Neural cell (in vitro differentiated cells): Measurements from ENCODE around the gene SEMG1.

Source experiments
- CTCF ChIP-seq: fragments of 450-650 bp; IDR thresholded peaks from 2 replicates; pipeline ENCODE4 v1.5.1; 2014; ENCODE audit warnings: antibody characterized with exemption, mild to moderate bottlenecking, moderate library complexity; ENCODE audit not compliant: poor library complexity, severe bottlenecking
- EP300 ChIP-seq: fragments of 450-650 bp; conservative IDR thresholded peaks from 2 replicates; pipeline ENCODE4 v1.6.1; 2014; ENCODE audit warnings: antibody characterized with exemption, mild to moderate bottlenecking, moderate library complexity; ENCODE audit not compliant: poor library complexity, severe bottlenecking
- EZH2 ChIP-seq: fragments of 200-600, 300-800 bp; shearing (Covaris generic), sonication (generic); IDR thresholded peaks from 2 replicates; pipeline ENCODE4 v1.6.1; 2014; ENCODE audit warnings: antibody characterized with exemption, low read length, borderline replicate concordance, mild to moderate bottlenecking; ENCODE audit not compliant: insufficient read depth, poor library complexity, severe bottlenecking

GRCh38 chr20:45257161-45257560, 50.3 kb downstream of the SEMG1 start:
- no peak for TF ChIP-seq CTCF
- TF ChIP-seq EZH2: no peak
- no peak for TF ChIP-seq EP300
